HG02840 (cell line): Measurements from ENCODE around the gene MTMR6.
"Not testable (repeated sequence)": the region's sequence is repeated elsewhere in the genome, so short reads cannot be mapped to it uniquely, and the experiment has no call there.

Source experiments
- ATAC-seq: cut with Tn5 transposase; IDR thresholded peaks from one replicate; pipeline ENCODE4 v1.9.1; 2021; ENCODE audit warnings: mild to moderate bottlenecking, moderate library complexity, moderate number of reproducible peaks; ENCODE audit not compliant: unreplicated experiment, low FRiP score

Gene MTMR6

GRCh38 chr13:25286969-25287961 is at the start of gene MTMR6:
TSS of gene MTMR6 (minus strand) at chr13:25287488. CDS start at chr13:25287247, 241 bp downstream.
- peak; percentile 96 for ATAC-seq

GRCh38 chr13:25335856-25336255 is 48.6 kb upstream of the MTMR6 start:
- ATAC-seq: no peak

- ATAC-seq: no peak
Observed at GRCh38 chr13:25330541-25330940, 43.3 kb upstream of the MTMR6 start.

- no peak for ATAC-seq
Observed at GRCh38 chr13:25329706-25330105, 42.4 kb upstream of the MTMR6 start.

GRCh38 chr13:25324100-25324499 is 36.8 kb upstream of the MTMR6 start:
- no peak for ATAC-seq

GRCh38 chr13:25319771-25320170 is 32.5 kb upstream of the MTMR6 start:
- ATAC-seq: no peak

- not testable (repeated sequence) for ATAC-seq
Observed at GRCh38 chr13:25318946-25319345, 31.7 kb upstream of the MTMR6 start.

- no peak for ATAC-seq
Observed at GRCh38 chr13:25310891-25311290, 23.6 kb upstream of the MTMR6 start.

GRCh38 chr13:25306671-25307464 is 19.6 kb upstream of the MTMR6 start:
- no peak for ATAC-seq

- ATAC-seq: no peak
Observed at GRCh38 chr13:25302121-25302520, 14.8 kb upstream of the MTMR6 start.

GRCh38 chr13:25301347-25302113 is 14.2 kb upstream of the MTMR6 start, which contains the start of gene NUP58:
TSS of gene NUP58 (plus strand) at chr13:25301625. CDS start at chr13:25301774, 149 bp downstream.
- peak; percentile 99 for ATAC-seq

- peak; percentile 25 for ATAC-seq
Observed at GRCh38 chr13:25300861-25301346, 13.6 kb upstream of the MTMR6 start.

GRCh38 chr13:25295701-25296100 is 8.4 kb upstream of the MTMR6 start:
- no peak for ATAC-seq

GRCh38 chr13:25295228-25295627 is 7.9 kb upstream of the MTMR6 start:
- no peak for ATAC-seq

GRCh38 chr13:25292301-25292700 is 5.0 kb upstream of the MTMR6 start:
- no peak for ATAC-seq

- no peak for ATAC-seq
Observed at GRCh38 chr13:25291691-25292090, 4.4 kb upstream of the MTMR6 start.

GRCh38 chr13:25288966-25289365 is 1.7 kb upstream of the MTMR6 start:
- no peak for ATAC-seq

- ATAC-seq: peak; percentile 13
Observed at GRCh38 chr13:25286308-25286968, 850 bp downstream of the MTMR6 start.

GRCh38 chr13:25281935-25282332 is 5.4 kb downstream of the MTMR6 start:
- no peak for ATAC-seq
